Measurements from ENCODE around the gene CLCN3.
"Not testable (repeated sequence)": the region's sequence is repeated elsewhere in the genome, so short reads cannot be mapped to it uniquely, and the experiment has no call there.

- not testable (repeated sequence) for TF ChIP-seq CTCF (conservative IDR thresholded peaks at IDR 0.05; ENCODE audit: low read depth, low read length); EZH2 (IDR thresholded peaks at IDR 0.05; ENCODE audit: borderline replicate concordance, low read depth, low read length, poor library complexity, severe bottlenecking)
Measured at GRCh38 chr4:169571012-169571411, 49.4 kb upstream of the CLCN3 start.
